ENCODE results near the gene NME3. TPM values are rescaled to one million over a fixed set of nuclear protein-coding genes. Genes with fewer than 3 reads are reported as not detected.

Gene NME3
- polyA plus RNA-seq, 3 donors, result 57.7 to 80.2 (median 74.7) TPM

DNA sequence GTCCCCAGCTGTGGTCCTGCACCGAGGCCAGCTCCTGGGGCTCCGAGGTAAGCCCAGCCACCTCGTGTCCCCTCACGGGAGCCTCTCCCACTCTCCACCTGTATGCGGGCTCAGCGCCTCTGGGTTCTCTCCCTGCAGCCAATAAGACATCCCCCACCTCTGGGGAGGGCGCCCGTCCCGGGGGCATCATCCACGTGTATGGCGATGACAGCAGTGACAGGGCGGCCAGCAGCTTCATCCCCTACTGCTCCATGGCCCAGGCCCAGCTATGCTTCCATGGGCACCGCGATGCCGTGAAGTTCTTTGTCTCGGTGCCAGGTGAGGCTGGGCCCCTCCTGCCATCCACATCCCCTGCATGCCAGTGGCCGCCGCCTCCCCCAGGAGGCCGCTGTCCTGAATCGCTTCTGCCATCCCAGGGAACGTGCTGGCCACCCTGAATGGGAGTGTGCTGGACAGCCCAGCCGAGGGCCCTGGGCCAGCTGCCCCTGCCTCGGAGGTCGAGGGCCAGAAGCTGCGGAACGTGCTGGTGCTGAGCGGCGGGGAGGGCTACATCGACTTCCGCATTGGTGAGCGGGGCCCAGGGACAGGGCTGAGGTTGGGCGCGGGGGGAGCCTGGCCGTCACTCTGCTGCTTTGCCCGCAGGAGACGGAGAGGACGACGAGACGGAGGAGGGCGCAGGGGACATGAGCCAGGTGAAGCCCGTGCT, 3.1 kb downstream of the NME3 start:
- no peak for DNase-seq

GRCh38 chr16:1767116-1767994, 4.0 kb downstream of the NME3 start:
- Mint-ChIP-seq H3K36me3 (peaks cover 32 to 57% of the 10 kb centered on the region in 2 donors), H3K4me3 (no peak overlapping the region), H3K4me1 (peaks cover 16% of the 10 kb centered on the region), H3K27ac (no peak overlapping the region), H3K27me3 (ENCODE audit: low read depth in 3 of 3) (peaks cover 0 to 1% (median 0%) of the 10 kb centered on the region in 3 donors), H3K9me3 (peaks cover 0 to 2% (median 0%) of the 10 kb centered on the region in 7 donors)
- H3K4me3 ChIP-seq (replicated peaks in 1 of 3; ENCODE audit: low read depth in 2 of 3, low read length in 3 of 3), result no peak overlapping the region
- TF ChIP-seq, protein P1, sequence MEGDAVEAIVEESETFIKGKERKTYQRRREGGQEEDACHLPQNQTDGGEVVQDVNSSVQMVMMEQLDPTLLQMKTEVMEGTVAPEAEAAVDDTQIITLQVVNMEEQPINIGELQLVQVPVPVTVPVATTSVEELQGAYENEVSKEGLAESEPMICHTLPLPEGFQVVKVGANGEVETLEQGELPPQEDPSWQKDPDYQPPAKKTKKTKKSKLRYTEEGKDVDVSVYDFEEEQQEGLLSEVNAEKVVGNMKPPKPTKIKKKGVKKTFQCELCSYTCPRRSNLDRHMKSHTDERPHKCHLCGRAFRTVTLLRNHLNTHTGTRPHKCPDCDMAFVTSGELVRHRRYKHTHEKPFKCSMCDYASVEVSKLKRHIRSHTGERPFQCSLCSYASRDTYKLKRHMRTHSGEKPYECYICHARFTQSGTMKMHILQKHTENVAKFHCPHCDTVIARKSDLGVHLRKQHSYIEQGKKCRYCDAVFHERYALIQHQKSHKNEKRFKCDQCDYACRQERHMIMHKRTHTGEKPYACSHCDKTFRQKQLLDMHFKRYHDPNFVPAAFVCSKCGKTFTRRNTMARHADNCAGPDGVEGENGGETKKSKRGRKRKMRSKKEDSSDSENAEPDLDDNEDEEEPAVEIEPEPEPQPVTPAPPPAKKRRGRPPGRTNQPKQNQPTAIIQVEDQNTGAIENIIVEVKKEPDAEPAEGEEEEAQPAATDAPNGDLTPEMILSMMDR (IDR thresholded peaks at IDR 0.05), result no peak
- H3K9me3 ChIP-seq (replicated peaks in 1 of 2; ENCODE audit: control insufficient read depth in 1 of 2, insufficient read depth in 1 of 2, low read length in 2 of 2), result no peaks in the 10 kb centered on the region
- intact Hi-C loops (cut with micrococcal nuclease), result no loop called here
- H3K4me1 ChIP-seq (ENCODE audit: control insufficient read depth in 1 of 2, insufficient read depth in 2 of 2, low read length in 2 of 2), result peaks cover 16 to 21% of the 10 kb centered on the region in 2 donors
- H3K27ac ChIP-seq (ENCODE audit: low read depth in 1 of 2, low read length in 2 of 2), result no peak overlapping the region
- peaks cover 47% of the 10 kb centered on the region for H4K20me1 ChIP-seq (ENCODE audit: insufficient read depth, low read length)
- no peak overlapping the region for H2AFZ ChIP-seq (ENCODE audit: insufficient read depth, low read depth, low read length, poor library complexity, severe bottlenecking)
- H3K9ac ChIP-seq (ENCODE audit: insufficient read depth, low read length, poor library complexity, severe bottlenecking), result no peak overlapping the region
- peaks cover 14% of the 10 kb centered on the region for H3K79me2 ChIP-seq (ENCODE audit: insufficient read depth, low read length)
- WGBS (ENCODE audit: insufficient coverage), result 96% methylated on average over 31 of the region's 42 CpGs
- H3K36me3 ChIP-seq (replicated peaks in 1 of 2; ENCODE audit: control insufficient read depth in 1 of 2, insufficient read depth in 2 of 2, low read length in 2 of 2), result peaks cover 66% of the 10 kb centered on the region in 2 donors
- DNase-seq, result no peak
- no peaks in the 10 kb centered on the region for H3K27me3 ChIP-seq (ENCODE audit: control insufficient read depth in 2 of 2, insufficient read depth in 2 of 2, low read length in 2 of 2)
- no peak overlapping the region for H3K4me2 ChIP-seq (replicated peaks; ENCODE audit: extremely low read depth, low read length, poor library complexity, severe bottlenecking)

More for the DNA sequence above, 3.1 kb downstream of the NME3 start:
- Mint-ChIP-seq H3K27me3 (ENCODE audit: low read depth in 3 of 3) (peaks cover 0 to 1% (median 0%) of the 10 kb centered on the region in 3 donors), H3K4me3 (no peak overlapping the region), H3K4me1 (peaks cover 17% of the 10 kb centered on the region), H3K9me3 (peaks cover 0 to 2% (median 0%) of the 10 kb centered on the region in 7 donors), H3K27ac (no peak overlapping the region), H3K36me3 (peaks cover 29 to 50% of the 10 kb centered on the region in 2 donors)
- no peak overlapping the region for H3K4me3 ChIP-seq (replicated peaks in 1 of 3; ENCODE audit: low read depth in 2 of 3, low read length in 3 of 3)
- no peak overlapping the region for H3K9ac ChIP-seq (ENCODE audit: insufficient read depth, low read length, poor library complexity, severe bottlenecking)
- peaks cover 57% of the 10 kb centered on the region in 2 donors for H3K36me3 ChIP-seq (replicated peaks in 1 of 2; ENCODE audit: control insufficient read depth in 1 of 2, insufficient read depth in 2 of 2, low read length in 2 of 2)
- H2AFZ ChIP-seq (ENCODE audit: insufficient read depth, low read depth, low read length, poor library complexity, severe bottlenecking), result no peak overlapping the region
- peaks cover 18 to 25% of the 10 kb centered on the region in 2 donors for H3K4me1 ChIP-seq (ENCODE audit: control insufficient read depth in 1 of 2, insufficient read depth in 2 of 2, low read length in 2 of 2)
- H3K4me2 ChIP-seq (replicated peaks; ENCODE audit: extremely low read depth, low read length, poor library complexity, severe bottlenecking), result no peak overlapping the region
- peaks cover 20% of the 10 kb centered on the region for H3K79me2 ChIP-seq (ENCODE audit: insufficient read depth, low read length)
- no peaks in the 10 kb centered on the region for H3K9me3 ChIP-seq (replicated peaks in 1 of 2; ENCODE audit: control insufficient read depth in 1 of 2, insufficient read depth in 1 of 2, low read length in 2 of 2)
- peaks cover 49% of the 10 kb centered on the region for H4K20me1 ChIP-seq (ENCODE audit: insufficient read depth, low read length)
- WGBS (ENCODE audit: insufficient coverage), result 94% methylated on average over 38 of the region's 41 CpGs
- TF ChIP-seq, protein P1 (IDR thresholded peaks at IDR 0.05), result no peak
- intact Hi-C loops (cut with micrococcal nuclease), result no loop called here
- no peaks in the 10 kb centered on the region for H3K27me3 ChIP-seq (ENCODE audit: control insufficient read depth in 2 of 2, insufficient read depth in 2 of 2, low read length in 2 of 2)
- no peak overlapping the region for H3K27ac ChIP-seq (ENCODE audit: low read depth in 1 of 2, low read length in 2 of 2)

Measured in CD14-positive monocyte (primary cell).